Uterus (tissue), 2 donors: ENCODE data around the gene LCE5A.

ENCODE experiments used
- CTCF ChIP-seq, 4 experiments: fragments of 200-600 bp in 2 of 4; fragments of 450-650 bp in 2 of 4; sonication (generic) in 2 of 4; IDR thresholded peaks; one replicate each; pipeline ENCODE4 v1.5.1; 2016 to 2019; ENCODE audit warnings: antibody characterized with exemption in 4 of 4, mild to moderate bottlenecking in 2 of 4, moderate library complexity in 1 of 4
- POLR2A ChIP-seq, 2 donors: fragments of 450-650 bp; IDR thresholded peaks; one replicate each; pipeline ENCODE4 v1.6.1; 2016; ENCODE audit warnings: antibody characterized with exemption in 2 of 2, mild to moderate bottlenecking in 1 of 2, moderate library complexity in 1 of 2

- TF ChIP-seq POLR2A (IDR thresholded peaks at IDR 0.05) = no peak
- TF ChIP-seq CTCF (IDR thresholded peaks at IDR 0.05) = no peak
Observed at GRCh38 chr1:152462636-152463035, 48.0 kb upstream of the LCE5A start.
